ENCODE data around the gene KHK.
"Not testable (repeated sequence)": the region's sequence is repeated elsewhere in the genome, so short reads cannot be mapped to it uniquely, and the experiment has no call there.

KHK gene

DNA sequence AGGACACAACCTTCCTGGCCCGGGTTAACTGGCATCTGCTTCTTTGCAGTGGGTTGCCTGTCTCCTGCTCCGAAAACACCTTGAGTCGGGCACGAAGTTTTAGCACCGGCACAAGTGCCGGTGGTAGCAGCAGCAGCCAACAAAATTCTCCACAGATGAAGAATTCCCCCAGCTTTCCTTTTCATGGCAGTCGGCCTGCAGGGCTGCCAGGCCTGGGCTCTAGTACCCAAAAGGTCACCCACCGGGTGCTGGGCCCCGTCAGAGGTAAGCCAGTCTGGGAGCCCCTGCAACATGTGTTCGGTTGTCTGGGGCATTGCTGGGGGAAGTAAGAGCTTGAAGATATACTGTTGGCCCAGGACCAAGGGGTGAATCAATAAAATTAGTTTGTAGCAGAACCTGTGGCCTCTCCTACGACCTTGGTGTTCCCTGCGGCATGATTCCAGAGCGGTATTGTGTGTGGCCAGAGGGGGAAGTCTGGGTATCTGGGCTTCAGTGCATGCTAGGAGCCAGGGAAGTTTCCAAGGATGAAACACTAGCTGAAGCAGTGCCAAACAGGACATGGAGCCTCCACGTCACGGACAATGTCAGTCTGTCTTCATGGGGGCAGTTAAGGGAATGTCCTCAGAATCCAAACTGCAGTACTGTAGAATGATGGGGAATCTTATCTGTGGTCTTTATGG, 27.3 kb upstream of the KHK start:
- no peak for DNase-seq (ENCODE audit: low read depth, low spot score)
- H3K27ac ChIP-seq = no peak overlapping the region

DNA sequence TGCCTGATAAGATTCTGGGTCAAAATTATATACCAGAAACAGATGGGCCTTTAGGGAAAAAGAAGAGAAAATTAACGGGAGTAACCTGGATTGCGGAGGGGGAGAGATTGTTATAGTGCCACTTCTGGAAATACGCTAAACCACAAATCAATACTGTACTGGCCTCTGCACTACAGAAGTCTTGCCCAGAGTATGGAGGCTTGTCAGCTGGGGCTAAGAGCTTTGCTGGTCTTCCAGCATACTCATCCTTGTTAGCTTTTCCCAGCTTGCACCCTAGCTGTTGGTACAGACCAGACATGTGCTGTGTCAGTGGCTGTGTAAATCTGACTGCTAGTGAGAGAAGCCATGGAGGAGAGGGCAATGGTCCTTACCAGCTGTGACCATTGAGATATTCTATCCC, 26.2 kb upstream of the KHK start:
- no peak overlapping the region for H3K27ac ChIP-seq
- no peak for DNase-seq (ENCODE audit: low read depth, low spot score)

DNA sequence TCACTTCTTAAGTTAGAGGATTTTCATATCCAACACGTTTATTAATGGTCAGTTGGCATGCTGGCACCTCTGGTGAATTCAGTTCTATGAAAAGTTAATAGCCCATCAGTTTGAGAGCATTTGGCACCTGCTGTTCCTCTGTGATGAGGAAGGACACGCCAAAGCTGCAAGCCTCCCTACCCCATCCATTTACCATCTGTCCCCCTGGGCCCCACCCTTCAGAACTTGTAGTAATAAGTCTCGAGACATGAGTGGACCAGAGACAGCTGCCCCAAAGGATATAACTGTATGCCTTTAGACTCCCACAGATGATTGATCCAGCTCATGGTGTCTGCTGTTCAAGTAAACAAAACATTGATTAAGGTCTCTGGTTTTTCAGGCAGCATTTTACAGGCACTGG, 21.4 kb upstream of the KHK start:
- no peak for DNase-seq (ENCODE audit: low read depth, low spot score)
- no peak overlapping the region for H3K27ac ChIP-seq

DNA sequence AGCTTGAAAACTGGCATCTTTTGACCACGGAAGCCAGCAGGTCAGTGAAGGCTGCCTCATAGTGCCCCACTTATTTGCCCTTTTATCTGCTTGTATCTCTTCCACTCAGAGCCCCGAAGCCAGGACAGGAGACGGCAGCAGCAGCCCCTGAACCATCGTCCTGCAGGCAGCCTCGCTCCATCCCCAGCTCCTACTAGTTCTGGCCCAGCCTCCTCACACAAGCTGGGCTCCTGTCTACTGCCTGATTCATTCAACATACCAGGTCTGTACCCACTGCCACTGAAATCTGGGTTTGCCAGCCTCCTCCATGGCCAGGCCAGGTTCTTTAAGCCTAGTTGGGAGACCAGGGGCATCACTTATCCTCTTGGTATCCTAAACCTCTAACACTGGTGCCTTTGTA, 19.2 kb upstream of the KHK start:
- no peak for DNase-seq (ENCODE audit: low read depth, low spot score)
- no peak overlapping the region for H3K27ac ChIP-seq

DNA sequence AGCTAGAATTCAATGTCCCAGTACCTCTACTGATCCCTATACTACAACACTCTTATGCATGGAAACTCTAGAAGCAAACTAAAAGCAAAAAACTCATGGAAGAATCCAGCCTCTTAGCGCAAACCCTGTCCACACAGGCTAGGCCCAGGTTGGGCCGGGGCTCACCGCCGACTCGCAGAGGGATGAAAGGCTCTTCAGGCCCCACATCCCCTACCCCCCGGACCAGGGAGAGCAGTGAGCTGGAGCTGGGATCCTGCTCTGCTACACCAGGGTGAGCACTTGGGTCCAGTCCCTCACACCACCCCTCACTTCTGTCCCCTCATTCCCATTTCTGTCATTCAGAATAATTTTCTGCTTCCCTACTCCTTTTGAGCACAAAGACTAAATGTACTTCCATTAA, 17.1 kb upstream of the KHK start:
- DNase-seq (ENCODE audit: low read depth, low spot score) = no peak
- H3K27ac ChIP-seq = no peak overlapping the region

DNA sequence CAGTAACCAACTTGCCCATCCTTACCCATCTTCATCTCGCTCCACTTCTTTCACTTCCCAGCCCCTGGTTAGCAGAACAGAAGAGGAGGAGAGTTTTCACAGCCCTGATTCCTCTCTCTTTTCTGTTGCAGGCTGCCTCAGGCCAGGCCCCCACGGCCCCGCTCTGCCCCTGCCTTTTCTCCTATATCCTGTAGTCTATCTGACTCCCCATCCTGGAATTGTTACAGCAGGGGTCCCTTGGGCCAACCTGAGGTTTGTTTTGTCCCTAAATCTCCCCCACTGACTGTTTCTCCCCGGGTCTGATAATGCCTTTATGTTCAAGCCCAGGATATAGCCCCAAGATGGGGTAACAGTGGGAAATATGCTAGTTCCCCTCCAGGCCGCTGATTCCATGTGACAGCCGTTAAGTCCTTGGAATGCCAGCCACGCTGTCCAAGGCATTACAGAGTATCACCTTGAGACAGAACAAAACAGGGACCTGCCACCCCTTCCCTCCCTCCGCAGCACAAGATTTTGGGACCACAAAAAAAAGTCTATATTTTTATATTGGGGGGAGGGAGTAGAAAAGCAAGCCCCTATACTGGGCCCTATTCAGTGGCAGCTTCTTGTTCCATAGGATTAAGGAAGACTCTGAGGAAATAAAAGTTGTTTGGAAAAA, 16.5 kb upstream of the KHK start:
- H3K27ac ChIP-seq = no peak overlapping the region
- no peak for DNase-seq (ENCODE audit: low read depth, low spot score)

DNA sequence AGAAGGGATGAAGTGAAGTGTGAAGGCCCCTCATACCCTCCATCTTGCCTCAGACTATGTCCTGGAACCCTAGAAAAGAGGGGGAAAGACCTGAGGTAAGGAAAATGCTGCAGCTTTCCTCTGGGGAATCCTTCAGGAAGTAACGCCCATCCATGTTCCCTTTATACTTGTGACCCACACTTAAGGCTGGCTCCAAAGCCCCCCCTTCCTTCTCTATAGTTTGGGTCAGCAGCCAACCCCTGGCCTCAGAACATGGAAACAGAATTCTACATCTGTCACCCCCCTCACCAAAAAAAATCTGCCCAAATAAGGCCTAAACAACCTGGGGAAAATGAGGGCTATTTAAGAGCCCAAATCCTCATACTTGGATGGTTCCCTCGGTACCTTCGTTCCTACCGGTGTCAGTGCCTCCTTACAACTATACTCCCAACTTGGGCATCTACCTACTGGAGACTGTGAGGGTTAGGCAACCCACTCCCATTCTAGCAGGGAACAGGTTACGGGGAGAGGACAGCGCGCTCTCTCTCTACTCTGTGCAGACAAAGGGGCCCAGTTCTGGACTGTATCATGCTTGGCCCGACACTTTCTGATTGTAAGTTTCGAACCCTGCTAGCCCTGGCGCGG, 15.8 kb upstream of the KHK start:
- H3K27ac ChIP-seq = peak overlapping the region; percentile 54
- no peak for DNase-seq (ENCODE audit: low read depth, low spot score)

DNA sequence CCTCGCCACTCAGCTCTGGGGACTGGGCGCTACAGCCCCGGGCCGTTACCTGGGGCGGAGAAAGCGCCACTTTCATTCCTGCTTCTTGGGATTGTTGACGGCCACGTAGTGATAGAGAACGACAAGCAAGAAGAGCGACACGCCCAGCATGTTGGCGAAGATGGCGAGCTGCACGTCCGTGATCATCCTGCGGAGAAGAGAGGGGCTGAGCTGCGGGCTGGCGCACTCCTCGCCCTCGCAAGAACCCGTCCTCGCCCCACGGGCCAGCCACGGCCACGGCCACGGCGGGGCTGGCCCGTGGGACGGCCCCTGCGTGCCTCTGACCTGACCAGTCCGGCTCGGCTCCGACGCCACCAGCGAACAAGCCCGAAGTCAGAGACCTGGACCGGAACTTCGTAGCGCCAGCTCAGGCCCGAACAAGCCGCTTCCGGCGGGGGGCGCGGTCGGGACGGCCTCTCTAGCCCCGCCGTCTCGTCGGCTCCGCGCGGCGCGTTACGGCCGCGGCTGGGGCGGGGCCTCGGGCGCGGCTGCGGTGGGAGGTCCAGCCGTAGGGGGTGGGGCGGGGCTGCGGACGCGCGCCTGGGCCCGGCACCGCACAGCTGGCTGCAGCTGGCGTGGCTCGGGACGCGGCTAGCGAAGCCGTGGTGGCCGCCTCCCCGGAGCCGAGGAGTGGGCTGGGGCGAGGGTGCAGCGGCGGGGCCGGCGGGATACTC, 15.1 kb upstream of the KHK start, which contains the start of gene OST4:
OST4 (minus strand) TSS at position 378 of the 713 bp plus-strand sequence.
- DNase-seq (ENCODE audit: low read depth, low spot score) = peak; percentile 37

DNA sequence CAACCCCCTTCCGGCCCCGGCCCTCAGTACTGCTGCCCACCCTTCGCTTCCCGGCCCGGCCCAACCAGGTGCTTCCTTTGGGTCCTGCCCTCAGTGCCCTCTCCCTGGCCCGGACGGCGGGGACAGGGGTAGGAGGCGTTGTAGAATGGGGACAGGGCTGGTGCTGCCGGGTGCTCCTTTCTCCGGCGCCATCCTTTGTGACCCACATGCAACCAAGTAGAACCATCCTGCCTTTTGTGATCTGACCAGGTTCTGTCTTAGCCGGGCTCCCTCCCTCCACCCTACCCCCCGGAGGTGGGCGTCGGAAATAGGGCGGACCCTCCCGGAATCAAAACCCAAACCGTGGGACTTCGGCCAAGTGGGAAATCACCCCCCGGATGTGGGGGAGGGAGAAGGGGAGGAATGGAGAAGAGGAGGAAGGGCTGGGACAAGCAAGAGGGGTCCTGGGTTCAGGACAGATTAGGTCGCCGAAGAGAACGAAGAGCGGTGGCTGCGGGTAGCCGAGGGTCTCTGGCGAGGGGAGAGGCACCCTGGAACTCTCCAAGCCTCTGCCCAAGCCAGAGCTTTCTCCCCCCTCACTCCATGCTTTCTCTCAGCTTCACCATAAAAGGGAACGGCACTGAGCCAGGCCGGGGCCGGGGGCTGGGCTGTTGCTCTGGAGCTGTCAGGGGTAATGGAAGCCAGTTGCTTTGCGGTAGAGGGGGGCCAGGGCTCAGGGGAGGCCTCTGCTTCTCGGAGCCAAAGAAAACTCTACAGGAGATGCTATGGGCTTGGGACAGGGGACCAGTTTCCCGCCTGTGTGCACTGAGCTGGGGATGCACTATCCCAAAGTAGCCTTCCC, 14.4 kb upstream of the KHK start:
- DNase-seq (ENCODE audit: low read depth, low spot score) = no peak
- H3K27ac ChIP-seq = peak overlapping the region; percentile 54

More for the DNA sequence above, 15.1 kb upstream of the KHK start, which contains the start of gene OST4:
- peak within 1 kb of the TSS; percentile 54 for H3K27ac ChIP-seq

DNA sequence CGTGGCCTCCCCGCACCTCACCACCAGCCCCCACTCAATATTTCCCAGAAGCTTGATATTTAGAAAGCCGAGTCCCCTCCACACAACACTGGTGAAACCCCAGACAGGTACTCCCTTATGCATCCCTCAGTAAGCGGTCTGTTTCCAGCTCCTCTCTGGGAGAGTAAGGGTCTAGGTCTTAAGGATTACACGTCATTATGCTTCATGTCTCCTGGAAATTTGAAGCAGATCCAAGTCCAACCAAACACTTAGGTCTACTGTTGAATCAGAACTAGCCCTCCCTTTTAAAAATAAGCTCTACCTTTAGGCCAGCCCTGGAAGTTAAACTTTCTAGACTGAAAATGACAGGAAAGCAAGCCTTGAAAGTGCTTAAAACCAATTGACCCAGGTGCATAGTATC, 13.7 kb upstream of the KHK start:
- no peak for DNase-seq (ENCODE audit: low read depth, low spot score)
- H3K27ac ChIP-seq = no peak overlapping the region

DNA sequence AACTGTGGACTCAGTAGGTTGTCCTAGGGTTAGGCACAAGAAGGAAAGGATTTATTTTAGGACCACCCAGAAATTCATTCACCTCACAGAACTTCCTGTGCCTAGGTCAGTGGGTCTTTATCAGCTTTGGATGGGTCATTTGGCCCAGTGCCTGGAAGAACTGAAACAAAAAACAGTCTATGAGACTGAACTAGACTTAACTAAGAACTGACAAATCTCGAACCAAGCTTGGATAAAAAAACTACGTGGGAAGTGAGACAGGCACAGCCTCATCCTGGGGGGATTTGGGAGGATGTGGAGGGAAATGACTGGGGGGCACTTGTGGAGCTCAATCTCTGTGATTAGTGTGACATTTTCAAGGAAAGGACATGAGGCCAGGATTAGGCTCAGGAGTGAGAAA, 12.8 kb upstream of the KHK start:
- no peak overlapping the region for H3K27ac ChIP-seq
- no peak for DNase-seq (ENCODE audit: low read depth, low spot score)

DNA sequence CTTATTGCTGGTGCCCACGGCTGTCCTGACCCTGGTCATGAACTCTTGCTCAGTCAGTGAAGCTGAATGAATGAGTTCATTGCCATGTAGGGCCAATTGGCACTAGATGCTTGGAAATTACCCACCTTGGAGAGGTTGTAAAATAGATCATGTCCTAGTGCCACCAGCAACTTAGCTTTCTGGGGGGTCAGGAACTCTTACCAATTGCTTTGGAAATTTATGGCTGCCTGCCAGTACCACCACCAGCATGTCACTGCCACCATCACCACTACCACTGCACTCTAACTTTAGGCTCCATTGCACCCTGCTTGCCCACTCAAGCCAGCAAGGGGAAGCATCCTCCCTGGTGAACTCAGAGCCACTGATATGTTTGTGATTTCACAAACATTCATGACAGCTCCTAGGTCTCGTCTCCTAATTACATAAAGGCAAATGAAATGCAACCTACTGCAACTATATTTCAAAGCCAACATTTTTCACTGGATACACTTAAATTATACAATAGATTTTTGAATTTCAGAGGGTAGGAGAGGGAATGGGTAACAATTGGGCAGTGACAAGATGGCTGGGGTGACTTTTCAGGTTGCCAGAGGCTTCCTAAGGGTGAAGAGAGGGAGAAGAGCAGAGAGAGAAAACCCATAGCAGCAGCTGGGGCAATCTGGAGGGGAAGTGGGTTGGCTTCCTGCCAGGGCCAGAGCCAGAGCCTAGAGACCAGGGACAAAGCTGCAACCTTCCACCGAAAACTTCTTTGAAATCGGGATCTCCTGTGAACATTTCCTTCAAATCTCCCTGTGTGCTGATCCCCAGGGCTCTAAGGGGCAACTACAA, 11.6 kb upstream of the KHK start:
- no peak for DNase-seq (ENCODE audit: low read depth, low spot score)
- H3K27ac ChIP-seq = no peak overlapping the region

DNA sequence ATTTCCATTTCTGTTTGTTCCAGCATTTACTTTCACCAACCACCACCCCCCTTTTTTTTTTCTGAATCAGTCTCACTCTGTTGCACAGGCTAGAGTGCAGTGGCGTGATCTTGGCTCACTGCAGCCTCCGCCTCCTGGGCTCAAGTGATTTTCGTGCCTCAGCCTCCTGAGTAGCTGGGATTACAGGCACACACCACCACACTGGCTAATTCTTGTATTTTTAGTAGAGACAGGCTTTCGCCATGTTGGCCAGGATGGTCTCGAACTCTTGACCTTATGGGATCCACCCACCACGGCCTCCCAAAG, 11.1 kb upstream of the KHK start:
- not testable (repeated sequence) for H3K27ac ChIP-seq

DNA sequence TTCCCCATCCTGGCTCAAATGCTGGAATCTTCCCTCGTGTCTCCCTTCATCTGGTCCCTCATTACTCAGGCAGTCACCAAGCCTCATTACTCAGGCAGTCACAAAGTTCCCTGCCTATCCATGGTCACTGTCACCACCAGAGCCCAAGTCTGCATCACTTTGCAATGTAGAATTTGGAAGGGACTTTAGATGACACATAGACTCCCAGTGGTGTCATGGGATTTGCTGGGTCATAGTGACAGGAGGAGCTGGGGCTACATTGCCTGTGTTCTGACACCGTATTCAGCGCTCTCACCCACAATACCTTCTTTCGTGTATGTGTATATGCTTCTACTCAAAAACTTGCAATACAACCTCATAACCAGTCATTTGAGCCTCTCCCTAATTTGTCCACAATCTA, 10.2 kb upstream of the KHK start:
- DNase-seq (ENCODE audit: low read depth, low spot score) = no peak
- H3K27ac ChIP-seq = no peak overlapping the region

More for the DNA sequence above, 11.1 kb upstream of the KHK start:
- DNase-seq (ENCODE audit: low read depth, low spot score) = not testable (repeated sequence)

DNA sequence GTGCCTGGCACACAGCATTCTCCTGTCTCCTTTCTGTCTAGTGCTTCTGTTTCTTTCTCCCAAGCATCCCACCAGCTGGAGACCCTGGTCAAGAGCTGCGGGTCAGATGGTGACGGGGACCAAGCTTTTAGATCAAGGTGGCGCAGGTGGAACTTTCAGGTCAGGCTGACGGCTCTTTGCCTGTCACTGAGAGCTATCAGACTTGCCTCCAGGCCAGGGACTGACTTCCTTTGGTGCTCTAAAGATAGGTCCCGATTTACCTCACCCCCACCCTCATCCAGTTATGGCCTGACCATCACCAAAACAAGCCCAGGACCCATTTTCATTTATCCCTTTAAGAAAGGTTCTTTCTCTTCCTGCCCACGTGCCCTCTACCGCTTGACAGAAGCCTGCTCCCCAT, 9.3 kb upstream of the KHK start:
- no peak overlapping the region for H3K27ac ChIP-seq
- no peak for DNase-seq (ENCODE audit: low read depth, low spot score)

DNA sequence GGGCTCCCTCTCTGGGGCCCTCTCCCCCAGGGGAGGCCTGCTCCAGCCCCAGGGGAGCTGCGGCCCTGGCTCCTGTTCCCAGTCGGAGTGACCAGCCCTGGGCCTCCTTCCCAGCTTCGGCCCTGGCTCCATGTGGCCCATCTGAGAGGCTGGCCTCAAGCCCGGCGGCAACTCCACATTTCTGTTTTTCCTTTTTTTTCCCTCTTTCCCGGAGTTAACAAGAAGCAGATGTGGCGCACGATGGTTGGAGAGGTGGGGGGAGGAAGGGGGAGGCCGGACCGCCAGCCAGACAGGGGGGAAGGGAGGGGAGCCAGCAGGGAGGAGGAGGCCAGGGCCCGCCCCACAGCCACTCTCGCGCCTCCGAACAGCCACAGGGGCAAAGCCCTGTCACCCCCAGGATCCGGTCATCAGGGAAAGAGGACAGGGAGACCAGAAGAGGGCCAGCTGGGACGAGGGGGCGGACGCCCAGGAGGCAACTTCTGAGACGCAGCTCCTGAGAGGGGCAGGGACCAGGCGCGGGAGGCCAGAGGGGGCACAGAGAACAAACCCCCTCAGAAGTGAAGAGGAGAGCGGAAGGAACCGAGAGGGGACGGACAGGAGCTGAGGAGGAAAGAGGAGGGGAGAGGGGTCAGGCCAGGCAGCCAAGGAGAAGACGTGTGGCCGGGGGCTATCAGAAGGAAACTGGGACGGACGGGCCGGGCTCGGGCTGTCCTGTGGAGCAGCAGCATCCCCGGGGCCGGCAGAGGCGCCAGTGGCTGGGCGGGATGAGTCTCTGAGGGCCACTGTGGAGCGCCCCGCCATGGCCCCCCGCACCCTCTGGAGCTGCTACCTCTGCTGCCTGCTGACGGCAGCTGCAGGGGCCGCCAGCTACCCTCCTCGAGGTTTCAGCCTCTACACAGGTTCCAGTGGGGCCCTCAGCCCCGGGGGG, 8.0 kb upstream of the KHK start, which contains the start of gene EMILIN1:
EMILIN1 (plus strand) TSS at position 349 of the 928 bp plus-strand sequence; CDS start at position 800, 451 bp downstream.
- DNase-seq (ENCODE audit: low read depth, low spot score) = no peak
- no peak within 1 kb of the TSS for H3K27ac ChIP-seq

DNA sequence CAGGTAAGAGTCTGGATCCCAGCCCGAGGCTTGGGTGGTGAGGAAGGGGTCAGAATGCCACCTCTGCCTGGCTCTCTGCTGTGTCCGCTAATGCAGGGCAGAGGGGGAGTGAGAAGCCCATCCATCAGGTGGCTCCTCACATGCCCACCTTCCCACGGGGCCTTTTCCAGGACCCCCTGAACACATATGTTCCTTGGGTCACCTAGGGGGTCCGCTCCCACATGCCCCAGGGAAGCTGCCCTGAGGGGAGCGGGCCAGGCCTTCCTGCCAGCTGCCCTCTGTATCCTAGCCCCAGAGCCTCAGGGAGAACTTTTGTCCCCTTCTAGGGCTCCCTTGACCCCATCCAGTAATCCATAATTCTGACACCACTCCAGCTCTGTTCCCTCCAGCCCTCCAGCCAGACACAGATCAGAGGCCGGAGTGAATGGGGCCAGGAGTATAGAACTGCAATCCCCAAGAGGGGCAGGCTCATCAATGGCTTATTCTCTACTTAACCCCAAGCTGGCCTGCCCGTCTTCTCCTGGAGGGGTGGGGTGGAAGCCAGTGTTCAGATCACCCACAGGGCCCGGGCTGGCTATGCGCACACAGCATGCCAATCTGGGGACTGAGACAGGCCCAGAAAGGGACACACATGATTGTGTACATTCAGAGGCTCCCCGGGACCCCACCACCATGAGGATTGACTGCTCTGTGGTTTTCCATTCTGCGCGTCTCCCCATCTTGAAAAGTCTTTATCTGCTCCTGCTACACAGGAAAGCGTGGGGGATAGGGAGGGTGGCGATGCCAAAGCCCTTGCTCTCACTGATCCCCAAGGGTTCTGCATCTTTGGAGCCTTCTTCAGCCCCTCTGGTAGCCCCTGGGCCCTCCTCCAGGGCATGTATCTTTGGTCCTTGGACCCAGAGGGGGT, 7.1 kb upstream of the KHK start:
- DNase-seq (ENCODE audit: low read depth, low spot score) = no peak
- no peak overlapping the region for H3K27ac ChIP-seq

Measured in epithelial cell of prostate (primary cell).